Endothelial cell of umbilical vein (primary cell): ENCODE measurements around the gene UBL3.

Source experiments
- EZH2 ChIP-seq: IDR thresholded peaks from 2 replicates; pipeline ENCODE4 v1.6.1; 2012; ENCODE audit warnings: borderline replicate concordance, low read depth, mild to moderate bottlenecking, moderate library complexity, low read length, inconsistent platforms; ENCODE audit not compliant: severe bottlenecking
- FOS ChIP-seq: IDR thresholded peaks from 2 replicates; pipeline ENCODE4 v1.6.1; 2011; ENCODE audit warnings: mild to moderate bottlenecking, low read length, moderate library complexity, borderline replicate concordance; ENCODE audit not compliant: insufficient read depth
- JUN ChIP-seq: IDR thresholded peaks from 2 replicates; pipeline ENCODE4 v1.6.1; 2011; ENCODE audit warnings: borderline replicate concordance, low read depth; ENCODE audit not compliant: insufficient read length, insufficient read depth
- MAX ChIP-seq: IDR thresholded peaks from 2 replicates; pipeline ENCODE4 v1.6.1; 2011; ENCODE audit not compliant: insufficient read depth, insufficient read length
- MYC ChIP-seq: IDR thresholded peaks from one replicate; pipeline ENCODE4 v1.6.1; 2011; ENCODE audit warnings: mild to moderate bottlenecking, low read depth, low read length
- POLR2A ChIP-seq: IDR thresholded peaks from 2 replicates; pipeline ENCODE4 v1.6.1; 2012; ENCODE audit warnings: low read depth, mild to moderate bottlenecking, control low read depth, low read length
- POLR2AphosphoS5 ChIP-seq: IDR thresholded peaks from 2 replicates; pipeline ENCODE4 v1.6.1; 2012; ENCODE audit warnings: low read depth, mild to moderate bottlenecking, control low read depth, low read length, moderate library complexity; ENCODE audit not compliant: insufficient read depth
- TF ChIP-seq, protein P1 (sequence below), 2 donors: IDR thresholded peaks; 1 replicate in 1 of 2; 2 replicates in 1 of 2; pipeline ENCODE4 v1.5.1; 2011; ENCODE audit warnings: low read length in 2 of 2, mild to moderate bottlenecking in 2 of 2, moderate library complexity in 2 of 2, control low read depth in 1 of 2, inconsistent platforms in 1 of 2, low read depth in 1 of 2; ENCODE audit not compliant: insufficient read depth in 1 of 2; ENCODE audit errors: extremely low read depth in 1 of 2

- TF ChIP-seq, protein P1, sequence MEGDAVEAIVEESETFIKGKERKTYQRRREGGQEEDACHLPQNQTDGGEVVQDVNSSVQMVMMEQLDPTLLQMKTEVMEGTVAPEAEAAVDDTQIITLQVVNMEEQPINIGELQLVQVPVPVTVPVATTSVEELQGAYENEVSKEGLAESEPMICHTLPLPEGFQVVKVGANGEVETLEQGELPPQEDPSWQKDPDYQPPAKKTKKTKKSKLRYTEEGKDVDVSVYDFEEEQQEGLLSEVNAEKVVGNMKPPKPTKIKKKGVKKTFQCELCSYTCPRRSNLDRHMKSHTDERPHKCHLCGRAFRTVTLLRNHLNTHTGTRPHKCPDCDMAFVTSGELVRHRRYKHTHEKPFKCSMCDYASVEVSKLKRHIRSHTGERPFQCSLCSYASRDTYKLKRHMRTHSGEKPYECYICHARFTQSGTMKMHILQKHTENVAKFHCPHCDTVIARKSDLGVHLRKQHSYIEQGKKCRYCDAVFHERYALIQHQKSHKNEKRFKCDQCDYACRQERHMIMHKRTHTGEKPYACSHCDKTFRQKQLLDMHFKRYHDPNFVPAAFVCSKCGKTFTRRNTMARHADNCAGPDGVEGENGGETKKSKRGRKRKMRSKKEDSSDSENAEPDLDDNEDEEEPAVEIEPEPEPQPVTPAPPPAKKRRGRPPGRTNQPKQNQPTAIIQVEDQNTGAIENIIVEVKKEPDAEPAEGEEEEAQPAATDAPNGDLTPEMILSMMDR (IDR thresholded peaks at IDR 0.05; ENCODE audit: extremely low read depth in 1 of 2, insufficient read depth in 1 of 2, low read depth in 1 of 2, low read length in 2 of 2) = no peak
- TF ChIP-seq MAX = no peak
- no peak for TF ChIP-seq JUN
- TF ChIP-seq POLR2AphosphoS5 = no peak
- no peak for TF ChIP-seq POLR2A
- TF ChIP-seq EZH2 = no peak
- no peak for TF ChIP-seq FOS
- TF ChIP-seq MYC = no peak
Observed at GRCh38 chr13:29844441-29844840, 6.0 kb downstream of the UBL3 start.
